Endodermal cell (in vitro differentiated cells): ENCODE measurements around the gene HSD17B12. TPM values are rescaled to one million over a fixed set of nuclear protein-coding genes. Genes with fewer than 3 reads are reported as not detected.
A peak's percentile ranks its signal among the peaks of the same experiment; 100 is the strongest.
"Not testable (repeated sequence)": the region's sequence is repeated elsewhere in the genome, so short reads cannot be mapped to it uniquely, and the experiment has no call there.

Source experiments
- DNase-seq: peaks from one replicate; pipeline ENCODE4 v3.0.0-alpha.2; 2017
- H3K27ac ChIP-seq: 2 replicates; pipeline ENCODE4 v1.5.1; 2013; ENCODE audit warnings: mild to moderate bottlenecking, low read depth, low read length, moderate library complexity
- H3K27me3 ChIP-seq: 2 replicates; pipeline ENCODE4 v1.6.1; 2013; ENCODE audit warnings: mild to moderate bottlenecking, low read length, moderate library complexity; ENCODE audit not compliant: insufficient read depth, control insufficient read depth, poor library complexity, severe bottlenecking
- H3K36me3 ChIP-seq: 2 replicates; pipeline ENCODE4 v1.7.0; 2013; ENCODE audit warnings: mild to moderate bottlenecking, low read length, moderate library complexity; ENCODE audit not compliant: control insufficient read depth, insufficient read depth
- H3K4me1 ChIP-seq: one replicate; pipeline ENCODE4 v1.7.0; 2013; ENCODE audit warnings: low read length; ENCODE audit not compliant: control insufficient read depth, insufficient read depth
- H3K4me3 ChIP-seq: 2 replicates; pipeline ENCODE4 v1.5.1; 2013; ENCODE audit warnings: mild to moderate bottlenecking, low read length, moderate library complexity
- H3K9ac ChIP-seq: 2 replicates; pipeline ENCODE4 v1.6.1; 2013; ENCODE audit warnings: mild to moderate bottlenecking, low read length, moderate library complexity; ENCODE audit not compliant: poor library complexity, severe bottlenecking; ENCODE audit errors: extremely low read depth
- H3K9me3 ChIP-seq: 2 replicates; pipeline ENCODE4 v1.6.1; 2013; ENCODE audit warnings: mild to moderate bottlenecking, low read length, moderate library complexity; ENCODE audit not compliant: control insufficient read depth
- H3K27ac Mint-ChIP-seq: 2 replicates; pipeline ENCODE4 v1.8.0; 2020; ENCODE audit warnings: mixed read lengths
- H3K27me3 Mint-ChIP-seq: 2 replicates; pipeline ENCODE4 v1.8.0; 2021; ENCODE audit warnings: mild to moderate bottlenecking, mixed read lengths; ENCODE audit not compliant: insufficient read depth
- H3K36me3 Mint-ChIP-seq: 2 replicates; pipeline ENCODE4 v1.8.0; 2020; ENCODE audit warnings: low read depth, mixed read lengths
- H3K4me1 Mint-ChIP-seq: 2 replicates; pipeline ENCODE4 v1.8.0; 2020; ENCODE audit warnings: mixed read lengths
- H3K4me3 Mint-ChIP-seq: 2 replicates; pipeline ENCODE4 v1.8.0; 2020; ENCODE audit warnings: mild to moderate bottlenecking, moderate library complexity, mixed read lengths
- H3K9me3 Mint-ChIP-seq: 2 replicates; pipeline ENCODE4 v1.8.0; 2020; ENCODE audit warnings: mild to moderate bottlenecking, mixed read lengths
- WGBS, 2 experiments: methylation state at CpG; one replicate each; pipeline versions ENCODE4 v1.1.5 to v1.1.7; 2013; ENCODE audit warnings: missing lambda C conversion rate in 2 of 2, mixed read lengths in 1 of 2; ENCODE audit not compliant: insufficient coverage in 1 of 2, insufficient read length in 1 of 2; 5-methylcytosine and 5-hydroxymethylcytosine counted together
- total RNA-seq, 2 donors: library from RNA; stranded (reverse); fragmentation: NEBNext Ultra II Directional in 1 of 2; extraction: Animal tissue kit (Norgen Biotek cat#: 25700) in 1 of 2; gene quantifications; 2 replicates in 1 of 2; 3 replicates in 1 of 2; pipeline ENCODE4 v1.2.1, GENCODE V29; 2021
- TF ChIP-seq, protein P1 (sequence below): fragments of 200-600 bp; sonication (generic); conservative IDR thresholded peaks from 2 replicates; pipeline ENCODE4 v1.5.0; 2021; ENCODE audit warnings: antibody characterized with exemption, mild to moderate bottlenecking

Gene HSD17B12
- total RNA-seq, 2 donors from 2014 or later = 109 to 138 TPM

DNA sequence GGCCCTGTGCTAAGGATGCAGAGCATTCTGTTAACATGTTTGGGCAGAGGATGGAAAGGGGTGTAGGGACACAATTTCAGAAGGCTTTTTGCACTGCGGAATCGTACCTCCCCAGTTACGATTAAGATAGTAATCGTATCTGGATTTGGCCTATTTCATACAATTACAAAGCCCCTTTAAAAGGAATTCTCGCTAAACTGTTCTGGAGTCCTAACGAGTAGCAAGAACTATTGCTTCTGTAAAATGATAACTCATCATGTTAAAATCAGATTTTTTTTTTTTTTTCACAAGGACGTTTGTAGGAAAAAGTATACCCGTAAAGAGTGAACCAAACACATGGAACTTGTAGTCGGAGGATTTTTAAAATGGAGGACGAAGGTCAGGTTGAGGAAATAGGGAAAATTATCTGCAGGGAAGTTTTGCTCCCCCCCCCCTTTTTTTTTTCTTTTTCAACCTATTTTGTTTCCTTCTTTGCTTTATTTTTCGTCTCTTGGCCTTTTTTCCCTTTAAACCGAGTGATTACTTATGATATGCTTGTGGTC, 934 bp downstream of the HSD17B12 start:
- peak overlapping the region; percentile 94 for H3K4me3 Mint-ChIP-seq
- TF ChIP-seq, protein P1, sequence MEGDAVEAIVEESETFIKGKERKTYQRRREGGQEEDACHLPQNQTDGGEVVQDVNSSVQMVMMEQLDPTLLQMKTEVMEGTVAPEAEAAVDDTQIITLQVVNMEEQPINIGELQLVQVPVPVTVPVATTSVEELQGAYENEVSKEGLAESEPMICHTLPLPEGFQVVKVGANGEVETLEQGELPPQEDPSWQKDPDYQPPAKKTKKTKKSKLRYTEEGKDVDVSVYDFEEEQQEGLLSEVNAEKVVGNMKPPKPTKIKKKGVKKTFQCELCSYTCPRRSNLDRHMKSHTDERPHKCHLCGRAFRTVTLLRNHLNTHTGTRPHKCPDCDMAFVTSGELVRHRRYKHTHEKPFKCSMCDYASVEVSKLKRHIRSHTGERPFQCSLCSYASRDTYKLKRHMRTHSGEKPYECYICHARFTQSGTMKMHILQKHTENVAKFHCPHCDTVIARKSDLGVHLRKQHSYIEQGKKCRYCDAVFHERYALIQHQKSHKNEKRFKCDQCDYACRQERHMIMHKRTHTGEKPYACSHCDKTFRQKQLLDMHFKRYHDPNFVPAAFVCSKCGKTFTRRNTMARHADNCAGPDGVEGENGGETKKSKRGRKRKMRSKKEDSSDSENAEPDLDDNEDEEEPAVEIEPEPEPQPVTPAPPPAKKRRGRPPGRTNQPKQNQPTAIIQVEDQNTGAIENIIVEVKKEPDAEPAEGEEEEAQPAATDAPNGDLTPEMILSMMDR = no peak
- H3K27ac ChIP-seq = peak overlapping the region; percentile 89
- no peak for DNase-seq
- H3K27me3 ChIP-seq = no peaks in the 10 kb centered on the region
- H3K4me3 ChIP-seq = peak overlapping the region; percentile 100
- peaks cover 25% of the 10 kb centered on the region for H3K36me3 ChIP-seq
- peaks cover 35% of the 10 kb centered on the region for H3K4me1 Mint-ChIP-seq
- H3K9me3 ChIP-seq = no peaks in the 10 kb centered on the region
- peak overlapping the region; percentile 93 for H3K9ac ChIP-seq
- peak overlapping the region; percentile 98 for H3K27ac Mint-ChIP-seq
- no peaks in the 10 kb centered on the region for H3K4me1 ChIP-seq
- peaks cover 28% of the 10 kb centered on the region for H3K36me3 Mint-ChIP-seq
- WGBS, 2 experiments = 0 to 7% methylated on average over 5 to 10 of the region's 12 CpGs
- peaks cover 10% of the 10 kb centered on the region for H3K27me3 Mint-ChIP-seq
- H3K9me3 Mint-ChIP-seq = peaks cover 21% of the 10 kb centered on the region

DNA sequence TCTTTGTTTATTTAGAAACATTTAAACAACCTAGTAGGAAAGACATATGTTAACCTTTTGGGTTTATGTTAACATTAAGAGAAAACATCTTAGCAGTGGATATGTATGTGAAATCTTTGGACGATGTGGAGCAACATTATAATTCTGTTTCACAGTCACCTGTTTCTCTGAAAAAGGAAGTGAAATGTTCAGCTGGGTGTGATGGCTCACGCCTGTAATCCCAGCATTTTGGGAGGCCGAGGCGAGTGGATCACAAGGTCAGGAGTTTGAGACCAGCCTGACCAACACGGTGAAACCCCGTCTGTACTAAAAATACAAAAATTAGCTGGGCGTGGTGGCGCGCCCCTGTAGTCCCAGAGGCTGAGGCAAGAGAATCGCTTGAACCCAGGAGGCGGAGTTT, 1.5 kb downstream of the HSD17B12 start:
- H3K27ac ChIP-seq, H3K27me3 ChIP-seq, H3K9me3 ChIP-seq, DNase-seq, H3K4me1 ChIP-seq: not testable (repeated sequence)
- Mint-ChIP-seq H3K9me3 (peaks cover 21% of the 10 kb centered on the region), H3K4me1 (peaks cover 39% of the 10 kb centered on the region), H3K36me3 (peaks cover 28% of the 10 kb centered on the region), H3K4me3 (peak overlapping the region; percentile 94), H3K27ac (peak overlapping the region; percentile 98), H3K27me3 (peaks cover 10% of the 10 kb centered on the region)
- Histone ChIP-seq H3K36me3 (peaks cover 25% of the 10 kb centered on the region), H3K4me3 (peak overlapping the region; percentile 100), H3K9ac (peak overlapping the region; percentile 93)
- 88 to 91% methylated on average over 10 to 11 of the region's 11 CpGs for whole genome bisulfite sequencing, 2 experiments

DNA sequence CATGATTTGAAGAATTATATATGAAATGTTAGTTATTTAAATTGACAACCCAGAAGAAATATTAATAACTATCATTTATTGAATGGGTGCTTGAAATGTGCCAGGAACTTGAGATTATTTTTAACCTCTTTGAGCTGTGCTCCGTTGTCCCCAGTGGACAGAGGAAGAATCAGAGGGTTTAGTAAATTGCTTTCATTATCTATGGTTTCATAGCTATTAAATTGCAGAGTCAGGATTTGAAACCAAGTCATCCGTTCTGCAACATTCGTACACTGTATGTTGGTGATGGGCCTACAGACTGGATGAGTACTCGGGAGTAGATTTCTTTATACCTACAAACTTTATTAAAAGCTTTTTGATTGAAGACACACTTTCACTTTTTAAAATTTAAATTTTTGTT, 4.9 kb downstream of the HSD17B12 start:
- DNase-seq = no peak
- no peaks in the 10 kb centered on the region for H3K9me3 ChIP-seq
- Mint-ChIP-seq H3K27ac (no peak overlapping the region), H3K9me3 (no peaks in the 10 kb centered on the region), H3K4me3 (no peak overlapping the region), H3K27me3 (no peaks in the 10 kb centered on the region), H3K36me3 (peaks cover 34% of the 10 kb centered on the region), H3K4me1 (peaks cover 53% of the 10 kb centered on the region)
- 83 to 92% methylated on average over 1 to 3 of the region's 4 CpGs for WGBS, 2 experiments
- no peaks in the 10 kb centered on the region for H3K4me1 ChIP-seq
- no peaks in the 10 kb centered on the region for H3K27me3 ChIP-seq
- H3K36me3 ChIP-seq = peaks cover 25% of the 10 kb centered on the region
- no peak overlapping the region for H3K27ac ChIP-seq
- peak overlapping the region; percentile 68 for H3K4me3 ChIP-seq
- TF ChIP-seq, protein P1 = peak; percentile 32
- H3K9ac ChIP-seq = no peak overlapping the region

DNA sequence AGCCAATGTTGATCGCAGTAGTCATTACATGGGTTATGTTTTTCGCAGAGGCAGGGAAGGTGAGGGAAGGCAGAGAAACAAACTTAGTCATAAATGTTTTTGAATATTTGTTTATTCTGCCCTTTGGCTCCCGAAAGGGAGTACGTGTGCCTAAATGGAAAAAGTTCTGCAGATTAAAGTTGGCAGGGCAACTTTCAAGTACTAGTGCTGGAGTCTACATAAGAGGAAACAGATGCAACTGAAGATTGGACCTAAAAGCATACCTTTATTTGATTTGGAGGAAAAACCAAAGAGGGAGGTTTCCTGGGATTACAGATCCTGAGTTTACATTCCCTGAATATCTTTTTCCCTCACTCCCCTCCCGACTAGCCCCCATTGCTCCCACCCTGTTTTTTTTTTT, 5.7 kb downstream of the HSD17B12 start:
- Mint-ChIP-seq H3K4me3 (no peak overlapping the region), H3K27ac (peak overlapping the region; percentile 69), H3K4me1 (peaks cover 53% of the 10 kb centered on the region), H3K9me3 (no peaks in the 10 kb centered on the region), H3K27me3 (no peaks in the 10 kb centered on the region), H3K36me3 (peaks cover 37% of the 10 kb centered on the region)
- H3K27ac ChIP-seq = no peak overlapping the region
- no peak overlapping the region for H3K9ac ChIP-seq
- H3K9me3 ChIP-seq = no peaks in the 10 kb centered on the region
- TF ChIP-seq, protein P1 = no peak
- H3K36me3 ChIP-seq = peaks cover 25% of the 10 kb centered on the region
- no peaks in the 10 kb centered on the region for H3K27me3 ChIP-seq
- H3K4me1 ChIP-seq = no peaks in the 10 kb centered on the region
- DNase-seq = no peak
- WGBS, 2 experiments = 91 to 97% methylated on average over 4 to 5 of the region's 5 CpGs
- H3K4me3 ChIP-seq = peak overlapping the region; percentile 68
